GM04504 (cell line): ENCODE data around the gene ZMIZ1.

ENCODE experiments used
- DNase-seq: peaks from one replicate; pipeline ENCODE4 v3.0.0-alpha.2; 2012; ENCODE audit warnings: low read depth

Gene ZMIZ1

DNA sequence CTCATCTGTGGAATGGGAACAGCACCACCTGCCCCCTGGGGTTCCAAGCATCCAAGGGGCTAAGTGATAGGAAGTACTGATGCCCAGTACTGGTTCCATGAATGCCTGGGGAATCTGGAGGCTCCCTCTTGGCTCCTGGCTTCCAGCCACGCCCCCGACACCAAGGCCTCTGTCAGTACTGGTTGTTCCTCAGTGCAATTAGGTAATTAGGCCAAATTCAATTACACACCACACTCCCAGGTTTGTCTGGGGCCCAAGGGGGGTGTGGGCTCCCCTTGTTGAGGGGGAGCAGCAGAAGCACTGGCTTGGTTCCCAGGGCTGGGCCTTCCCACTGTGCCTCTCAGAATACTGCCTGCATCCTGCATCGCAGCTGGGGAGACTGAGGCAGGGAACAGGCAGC is 164.1 kb downstream of the ZMIZ1 start:
- no peak for DNase-seq

DNA sequence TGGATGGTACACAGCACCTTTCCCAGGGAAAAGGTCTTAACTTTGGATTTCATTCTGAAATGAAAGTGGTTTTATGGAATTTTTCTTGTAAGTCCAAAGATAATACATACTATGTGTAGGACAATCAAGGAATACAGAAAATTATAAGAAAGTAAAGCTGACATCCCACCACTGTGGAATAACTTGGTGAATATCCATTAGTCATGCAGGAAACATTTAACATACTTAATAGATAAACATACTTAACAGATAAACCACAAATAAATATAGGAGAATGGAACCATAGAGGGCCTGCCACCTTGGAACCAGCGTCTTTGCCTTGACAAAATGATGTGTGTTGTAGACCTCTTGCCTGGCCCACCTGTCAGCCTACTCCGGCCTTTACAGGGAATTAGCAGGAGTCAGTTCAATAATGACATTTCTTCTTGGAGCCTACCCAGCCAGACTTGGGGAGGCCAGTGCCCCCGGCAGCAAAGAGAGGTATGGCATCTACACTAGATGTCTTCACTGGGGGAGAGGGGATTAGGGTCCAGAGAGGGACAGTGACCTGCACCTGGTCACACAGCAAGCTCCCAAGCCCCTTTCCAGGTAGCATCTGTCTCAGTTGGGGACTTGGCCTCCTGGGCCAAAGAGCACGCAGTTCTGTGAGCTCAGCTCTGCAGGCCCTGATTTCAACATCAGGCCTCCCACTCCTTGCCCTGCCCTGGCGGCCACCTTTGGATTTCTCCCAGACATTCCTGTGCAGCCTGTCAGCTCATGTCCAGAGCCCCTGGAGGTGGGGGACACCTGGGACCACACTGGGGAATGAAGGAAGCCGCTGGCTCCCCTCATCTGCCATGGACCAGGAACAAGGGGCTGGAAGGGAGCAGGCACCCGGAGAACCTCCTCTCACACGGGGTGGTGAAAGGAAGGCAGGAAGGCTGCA is 165.9 kb downstream of the ZMIZ1 start:
- no peak for DNase-seq

DNA sequence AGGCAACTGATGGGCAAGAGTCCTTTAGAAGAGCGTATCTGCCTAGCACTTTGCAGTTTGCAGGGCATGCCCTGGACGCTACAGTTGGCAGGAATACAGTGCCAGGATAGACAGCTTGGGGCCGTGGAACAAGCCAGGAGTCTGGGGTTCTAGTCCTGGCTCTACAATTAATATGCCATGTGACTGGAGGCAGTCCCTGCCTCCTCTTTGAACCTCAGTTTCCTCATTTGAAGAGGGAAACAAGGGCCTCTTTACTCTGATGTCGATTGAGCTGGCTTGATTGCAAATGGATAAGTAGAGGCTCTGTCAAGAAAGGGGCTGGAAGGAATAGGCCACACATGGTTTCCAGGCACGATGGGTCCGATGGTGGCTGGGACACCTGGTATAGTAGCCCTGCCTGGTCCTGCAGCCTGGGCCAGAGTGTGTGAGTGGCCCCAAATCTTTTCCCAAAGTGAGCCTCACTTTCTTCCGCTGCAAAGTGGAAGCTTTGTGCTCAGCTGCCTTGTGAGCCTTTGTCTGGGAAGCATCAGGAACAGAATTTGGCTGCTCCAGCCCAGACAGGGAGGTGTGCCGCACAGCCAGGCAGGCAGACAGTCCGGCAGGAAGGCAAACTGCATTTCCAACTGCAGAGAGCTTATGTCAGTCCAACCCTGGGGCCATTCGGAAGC is 167.1 kb downstream of the ZMIZ1 start:
- no peak for DNase-seq

- DNase-seq: no peak
Measured at GRCh38 chr10:79236433-79236765, 167.6 kb downstream of the ZMIZ1 start.

GRCh38 chr10:79237454-79238157 is 168.8 kb downstream of the ZMIZ1 start:
- DNase-seq: no peak

GRCh38 chr10:79238158-79238520 is 169.4 kb downstream of the ZMIZ1 start:
- no peak for DNase-seq

DNA sequence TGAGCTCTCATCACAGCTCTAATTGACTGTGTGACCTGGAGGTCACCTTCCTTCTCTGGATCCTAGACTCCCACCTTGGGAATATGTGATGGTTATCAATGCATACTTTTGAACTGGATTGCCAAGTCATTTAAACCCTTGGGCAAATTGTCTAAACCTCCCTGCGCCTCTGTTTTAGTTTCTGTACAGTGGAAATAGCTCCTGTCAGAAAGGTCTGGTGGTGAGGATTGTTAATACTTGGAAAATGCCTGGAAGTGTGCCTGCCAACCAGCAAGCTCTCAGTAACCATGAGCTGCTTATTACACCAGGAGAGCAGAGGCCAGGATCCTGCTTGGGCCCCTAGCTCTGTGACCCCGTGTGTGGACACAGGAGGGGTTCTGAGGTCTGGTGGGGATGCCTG is 169.8 kb downstream of the ZMIZ1 start:
- DNase-seq: no peak

DNA sequence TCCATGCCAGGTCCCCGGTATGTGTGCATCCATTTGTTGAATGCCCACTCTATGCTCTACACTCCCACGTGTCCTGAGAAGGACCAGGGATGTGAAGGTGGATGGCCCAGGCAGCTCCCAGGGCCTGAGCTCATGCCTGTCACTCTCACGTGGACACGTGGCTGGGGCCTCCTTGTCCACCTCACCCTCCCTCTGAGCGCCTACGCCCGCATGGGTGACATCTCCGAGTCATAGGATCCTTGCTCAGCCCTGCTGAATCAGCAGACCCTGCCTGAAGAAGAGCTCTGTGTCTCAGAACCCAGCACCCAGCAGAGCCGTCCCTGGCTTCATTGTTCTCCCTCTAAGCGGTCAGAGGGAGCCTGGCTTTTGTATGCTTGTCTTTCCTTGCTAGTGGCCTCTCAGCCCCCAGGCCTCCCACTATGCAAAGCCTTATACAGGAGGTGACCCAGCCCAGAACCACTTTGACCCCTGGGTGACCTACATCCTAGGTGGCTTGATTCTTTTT is 170.6 kb downstream of the ZMIZ1 start:
- no peak for DNase-seq

DNA sequence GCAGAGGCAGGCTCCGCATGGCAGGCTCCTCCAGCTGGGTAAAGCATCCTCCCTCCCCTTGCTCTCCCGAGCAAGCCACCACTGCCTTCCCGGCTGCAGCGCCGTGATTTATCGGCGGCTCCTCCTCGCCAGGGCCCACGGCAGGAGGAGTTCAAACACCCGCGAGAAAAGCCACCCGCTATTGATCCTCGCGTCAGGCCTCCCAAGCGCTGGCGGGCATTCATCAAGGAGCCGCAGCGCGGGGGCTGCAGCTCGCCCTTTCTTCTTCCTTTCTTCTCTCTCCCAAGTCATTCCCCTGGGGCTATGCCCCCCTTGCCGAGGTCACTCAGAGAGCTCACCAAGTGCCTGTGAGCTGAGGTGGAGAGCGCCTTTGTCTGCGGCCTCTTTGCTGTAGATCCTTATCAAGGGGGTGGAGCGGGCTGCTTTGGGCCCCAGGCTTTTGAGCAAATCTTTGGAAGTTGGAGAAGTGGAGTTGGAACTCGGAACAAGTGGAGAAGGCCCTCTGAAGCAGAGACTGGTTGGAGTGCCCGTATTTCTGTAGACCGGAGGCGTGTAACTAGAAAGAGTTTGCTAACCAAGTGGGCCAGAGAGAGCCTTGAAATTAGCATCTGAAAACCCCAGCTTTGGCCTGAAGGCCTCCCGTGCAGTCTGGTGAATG is 171.3 kb downstream of the ZMIZ1 start:
- DNase-seq: no peak

GRCh38 chr10:79241629-79241989 is 172.8 kb downstream of the ZMIZ1 start:
- DNase-seq: no peak

DNA sequence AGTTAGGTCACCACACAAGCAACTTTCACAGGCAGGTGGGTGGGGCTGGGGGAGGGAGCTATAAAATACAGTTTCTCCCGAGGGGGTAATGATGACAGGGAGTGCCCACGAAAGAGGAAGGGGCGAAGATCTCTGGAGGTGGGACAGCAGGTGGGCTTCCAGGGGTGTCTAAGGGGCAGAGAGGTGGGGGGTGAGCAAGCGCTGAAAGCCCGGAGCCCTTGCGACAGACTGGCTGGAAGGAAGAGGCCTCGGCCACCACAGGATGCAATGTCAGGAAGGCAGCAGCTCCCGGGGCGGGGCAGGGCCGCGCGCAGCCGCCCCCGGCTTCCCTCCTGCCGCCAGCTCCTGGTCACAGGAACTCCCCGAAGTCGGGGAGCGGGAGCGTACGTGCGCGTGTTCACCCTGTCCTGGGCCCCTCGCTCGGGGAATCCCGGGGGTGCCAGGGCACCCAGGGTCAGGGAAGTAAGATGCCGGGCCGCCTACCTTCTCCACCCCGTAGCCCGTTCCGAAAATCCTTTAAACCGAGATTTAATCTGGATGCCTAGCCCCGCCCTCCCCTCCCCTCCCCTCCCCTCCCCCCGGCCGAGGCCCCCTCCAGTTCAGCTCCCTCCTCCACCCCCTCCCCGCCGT is 173.3 kb downstream of the ZMIZ1 start:
- DNase-seq: no peak

DNA sequence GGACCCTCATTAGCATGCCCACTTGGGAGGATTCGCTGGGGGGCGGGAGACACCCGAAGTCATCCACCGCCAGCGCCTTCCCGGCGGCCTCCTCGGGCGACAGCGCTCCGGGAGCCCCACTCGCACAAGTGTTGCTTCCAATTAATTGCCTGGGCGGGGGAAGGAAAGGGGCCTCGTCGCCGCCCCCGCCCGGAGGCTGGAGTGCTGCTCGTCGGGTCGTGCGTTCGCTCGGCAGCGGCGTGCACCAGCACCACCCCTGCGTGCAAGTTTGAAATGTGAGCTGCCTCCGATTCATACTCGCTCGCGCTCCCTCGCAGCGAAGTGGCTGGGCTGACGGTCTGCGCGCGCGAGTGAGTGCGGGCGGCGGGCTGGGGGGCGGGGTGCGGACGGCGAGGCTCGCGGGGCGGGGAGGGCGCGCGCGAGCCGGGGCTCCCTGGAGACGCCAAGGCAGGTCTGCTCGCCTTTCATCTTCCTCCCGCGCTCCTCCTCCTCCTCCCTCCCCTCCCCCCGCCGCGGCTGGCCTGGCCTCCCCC is 173.9 kb downstream of the ZMIZ1 start:
- DNase-seq: peak; percentile 57

DNA sequence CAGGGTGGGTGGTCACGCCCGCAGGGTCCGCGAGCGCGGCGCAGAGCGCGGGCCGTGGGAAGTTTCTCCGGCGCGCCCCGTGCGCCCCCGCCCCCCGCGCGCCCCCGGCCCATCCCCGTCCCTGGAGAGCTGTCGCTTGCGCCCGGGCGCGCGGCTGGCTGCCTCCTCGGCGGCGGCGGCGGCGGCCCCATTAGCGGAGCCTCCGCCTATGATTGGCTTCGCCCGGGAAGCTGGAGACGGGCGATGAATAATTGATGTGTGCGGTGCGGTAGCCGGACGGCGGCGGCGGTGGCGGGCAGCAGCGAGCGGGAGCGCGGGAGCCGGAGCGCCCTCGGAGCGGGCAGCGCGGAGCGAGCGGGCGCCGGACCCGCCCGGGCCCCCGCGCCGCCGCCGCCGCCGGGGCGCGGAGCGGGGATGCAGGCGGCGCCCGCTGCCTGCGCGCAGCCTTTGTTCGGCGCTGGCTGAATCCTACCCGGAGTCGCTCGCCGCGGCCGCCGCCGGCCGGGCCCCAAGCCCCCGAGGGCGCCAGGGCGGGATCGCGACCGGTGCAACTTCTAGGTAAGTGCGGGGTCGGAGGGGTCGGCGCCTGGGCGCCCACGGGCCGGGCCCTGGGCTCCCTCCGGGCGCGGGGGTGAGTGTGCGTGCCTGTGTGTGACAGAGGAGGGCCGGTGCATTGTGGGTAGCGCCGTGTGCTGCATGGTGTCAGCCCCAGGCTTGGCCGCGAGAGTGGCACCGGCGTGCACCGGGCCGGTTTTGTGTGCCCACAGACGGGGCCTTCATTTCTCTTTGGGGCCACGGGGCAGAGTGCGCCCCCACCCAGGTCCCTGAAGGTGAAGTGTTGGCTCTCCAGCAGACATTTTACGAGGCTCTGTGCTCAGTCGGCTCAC is 174.7 kb downstream of the ZMIZ1 start:
- no peak for DNase-seq

DNA sequence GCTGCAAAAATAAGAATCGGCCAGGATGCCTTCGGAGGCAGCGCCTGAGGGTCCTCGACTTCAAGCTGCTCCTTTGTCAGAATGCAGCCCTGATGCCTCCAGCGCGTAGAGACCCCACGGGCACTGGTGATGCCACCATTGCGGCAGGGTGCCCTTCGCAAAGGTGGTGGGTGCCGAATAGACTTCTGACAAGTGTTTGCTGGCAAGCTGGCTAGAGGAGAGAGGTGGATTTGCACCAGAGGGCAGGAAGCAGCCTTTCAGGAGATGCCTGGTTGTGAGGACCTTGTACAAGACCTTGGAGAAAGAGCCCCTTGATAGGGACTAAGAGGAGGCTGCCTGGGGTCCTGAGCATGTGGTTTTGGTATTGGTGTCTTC is 175.3 kb downstream of the ZMIZ1 start:
- no peak for DNase-seq

- no peak for DNase-seq
Measured at GRCh38 chr10:79244841-79245504, 176.2 kb downstream of the ZMIZ1 start.

GRCh38 chr10:79245539-79246208 is 176.9 kb downstream of the ZMIZ1 start:
- no peak for DNase-seq

GRCh38 chr10:79246209-79246581 is 177.4 kb downstream of the ZMIZ1 start:
- no peak for DNase-seq

DNA sequence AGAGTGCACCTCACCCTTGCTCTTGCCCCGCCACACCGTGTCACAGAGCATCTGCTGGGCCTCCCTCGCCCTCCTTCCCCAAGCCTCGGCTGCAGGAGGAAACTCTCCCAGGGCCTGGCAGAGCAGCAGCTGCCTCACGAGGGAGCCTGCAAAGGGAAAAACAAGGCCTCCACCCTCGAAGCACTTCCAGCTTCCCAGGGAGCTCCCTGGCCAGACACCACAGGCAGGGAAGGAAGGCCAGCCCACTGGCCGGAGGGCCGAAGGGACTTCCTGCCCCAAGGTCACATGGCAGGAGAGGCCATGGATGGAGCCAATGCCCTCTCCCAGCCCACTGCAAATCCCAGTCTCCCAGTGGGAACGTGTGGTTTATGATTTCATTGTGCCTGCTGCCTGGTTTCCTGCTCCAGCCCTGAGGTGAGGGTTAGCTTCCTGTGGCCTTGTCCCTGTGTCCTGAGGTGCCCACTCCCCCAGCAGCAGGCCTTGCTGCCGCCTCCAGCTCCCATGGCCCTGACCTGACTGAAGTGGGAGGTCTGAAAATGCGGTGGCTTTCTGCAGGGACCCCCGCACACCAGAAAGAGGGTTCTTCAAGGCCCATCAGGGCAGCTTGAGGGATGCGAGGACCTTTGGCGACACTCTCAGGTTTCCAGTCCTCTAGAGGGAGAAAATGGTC is 178.0 kb downstream of the ZMIZ1 start:
- DNase-seq: no peak
